T-helper 2 cell treated with Interferon-gamma antibody and Interleukin-4, amounts not matched to agents 5 μg/mL and 100 μg/mL, for 36 hours (primary cell): ENCODE measurements around the gene DNPH1.

Experiments
- DNase-seq: peaks from one replicate; pipeline ENCODE4 v3.0.0; 2021; ENCODE audit warnings: low spot score
- H3K27ac Mint-ChIP-seq: one replicate; pipeline ENCODE4 v1.8.0; 2021; ENCODE audit warnings: mild to moderate bottlenecking, mixed read lengths
- H3K27me3 Mint-ChIP-seq: one replicate; pipeline ENCODE4 v1.8.0; 2021; ENCODE audit warnings: low read depth, mixed read lengths
- H3K36me3 Mint-ChIP-seq: one replicate; pipeline ENCODE4 v1.8.0; 2021; ENCODE audit warnings: low read depth, mixed read lengths
- H3K4me1 Mint-ChIP-seq: one replicate; pipeline ENCODE4 v1.8.0; 2021; ENCODE audit warnings: low read depth, mixed read lengths
- H3K4me3 Mint-ChIP-seq: one replicate; pipeline ENCODE4 v1.8.0; 2022; ENCODE audit warnings: mild to moderate bottlenecking, moderate library complexity, mixed read lengths
- H3K9me3 Mint-ChIP-seq: one replicate; pipeline ENCODE4 v1.8.0; 2021; ENCODE audit warnings: mixed read lengths

The DNPH1 gene

GRCh38 chr6:43269273-43270007 is 40.2 kb upstream of the DNPH1 start:
- Mint-ChIP-seq H3K27me3 (peaks cover 50% of the 10 kb centered on the region), H3K9me3 (no peaks in the 10 kb centered on the region), H3K4me3 (peak overlapping the region; percentile 77), H3K4me1 (peaks cover 10% of the 10 kb centered on the region), H3K36me3 (no peaks in the 10 kb centered on the region), H3K27ac (no peak overlapping the region)
- peak; percentile 48 for DNase-seq

- no peaks in the 10 kb centered on the region for H3K36me3 Mint-ChIP-seq
- H3K27ac Mint-ChIP-seq: no peak overlapping the region
- DNase-seq: no peak
- H3K4me1 Mint-ChIP-seq: peaks cover 7% of the 10 kb centered on the region
- H3K27me3 Mint-ChIP-seq: peaks cover 44% of the 10 kb centered on the region
- no peaks in the 10 kb centered on the region for H3K9me3 Mint-ChIP-seq
- peak overlapping the region; percentile 77 for H3K4me3 Mint-ChIP-seq
These were observed 39.5 kb upstream of the DNPH1 start for GRCh38 chr6:43268782-43269272.

- Mint-ChIP-seq H3K27me3 (peaks cover 40% of the 10 kb centered on the region), H3K4me1 (peaks cover 5% of the 10 kb centered on the region), H3K9me3 (no peaks in the 10 kb centered on the region), H3K36me3 (no peaks in the 10 kb centered on the region), H3K27ac (no peak overlapping the region), H3K4me3 (no peak overlapping the region)
- DNase-seq: no peak
These were observed 39.0 kb upstream of the DNPH1 start for GRCh38 chr6:43268355-43268700.

- Mint-ChIP-seq H3K9me3 (no peaks in the 10 kb centered on the region), H3K4me3 (no peak overlapping the region), H3K27me3 (peaks cover 34% of the 10 kb centered on the region)
These were observed 38.5 kb upstream of the DNPH1 start for GRCh38 chr6:43267619-43268354.

GRCh38 chr6:43265564-43265963 is 36.3 kb upstream of the DNPH1 start:
- H3K27ac Mint-ChIP-seq: no peak overlapping the region
- H3K36me3 Mint-ChIP-seq: no peaks in the 10 kb centered on the region
- peaks cover 4% of the 10 kb centered on the region for H3K4me1 Mint-ChIP-seq
- H3K9me3 Mint-ChIP-seq: no peaks in the 10 kb centered on the region
- no peak overlapping the region for H3K4me3 Mint-ChIP-seq
- no peak for DNase-seq
- peaks cover 23% of the 10 kb centered on the region for H3K27me3 Mint-ChIP-seq

More at GRCh38 chr6:43267619-43268354, 38.5 kb upstream of the DNPH1 start:
- Mint-ChIP-seq H3K27ac (no peak overlapping the region), H3K4me1 (peaks cover 4% of the 10 kb centered on the region), H3K36me3 (no peaks in the 10 kb centered on the region)
- DNase-seq: no peak

GRCh38 chr6:43264599-43265145 is 35.4 kb upstream of the DNPH1 start:
- DNase-seq: no peak
- no peaks in the 10 kb centered on the region for H3K9me3 Mint-ChIP-seq
- peaks cover 4% of the 10 kb centered on the region for H3K4me1 Mint-ChIP-seq
- H3K27ac Mint-ChIP-seq: no peak overlapping the region
- peaks cover 18% of the 10 kb centered on the region for H3K27me3 Mint-ChIP-seq
- H3K36me3 Mint-ChIP-seq: no peaks in the 10 kb centered on the region
- H3K4me3 Mint-ChIP-seq: no peak overlapping the region

- Mint-ChIP-seq H3K4me3 (no peak overlapping the region), H3K9me3 (no peaks in the 10 kb centered on the region), H3K4me1 (no peaks in the 10 kb centered on the region), H3K36me3 (no peaks in the 10 kb centered on the region), H3K27ac (no peak overlapping the region), H3K27me3 (peaks cover 11% of the 10 kb centered on the region)
- peak; percentile 70 for DNase-seq
These were observed 34.3 kb upstream of the DNPH1 start for GRCh38 chr6:43263314-43264178.

GRCh38 chr6:43262780-43263313 is 33.6 kb upstream of the DNPH1 start:
- no peaks in the 10 kb centered on the region for H3K9me3 Mint-ChIP-seq
- no peaks in the 10 kb centered on the region for H3K4me1 Mint-ChIP-seq
- no peaks in the 10 kb centered on the region for H3K36me3 Mint-ChIP-seq
- no peak overlapping the region for H3K4me3 Mint-ChIP-seq
- no peak overlapping the region for H3K27ac Mint-ChIP-seq
- no peak for DNase-seq
- peaks cover 9% of the 10 kb centered on the region for H3K27me3 Mint-ChIP-seq

- peaks cover 3% of the 10 kb centered on the region for H3K4me1 Mint-ChIP-seq
- no peak overlapping the region for H3K27ac Mint-ChIP-seq
- no peaks in the 10 kb centered on the region for H3K9me3 Mint-ChIP-seq
- H3K4me3 Mint-ChIP-seq: no peak overlapping the region
- peaks cover 2% of the 10 kb centered on the region for H3K27me3 Mint-ChIP-seq
- H3K36me3 Mint-ChIP-seq: no peaks in the 10 kb centered on the region
- DNase-seq: no peak
These were observed 32.9 kb upstream of the DNPH1 start for GRCh38 chr6:43262000-43262779.

GRCh38 chr6:43261198-43261597 is 31.9 kb upstream of the DNPH1 start:
- Mint-ChIP-seq H3K36me3 (no peaks in the 10 kb centered on the region), H3K4me3 (no peak overlapping the region), H3K4me1 (peaks cover 5% of the 10 kb centered on the region), H3K27ac (no peak overlapping the region), H3K27me3 (no peaks in the 10 kb centered on the region), H3K9me3 (no peaks in the 10 kb centered on the region)
- no peak for DNase-seq

GRCh38 chr6:43260791-43261190 is 31.5 kb upstream of the DNPH1 start:
- no peaks in the 10 kb centered on the region for H3K36me3 Mint-ChIP-seq

GRCh38 chr6:43258807-43259686 is 29.8 kb upstream of the DNPH1 start:
- no peak overlapping the region for H3K27ac Mint-ChIP-seq
- no peak overlapping the region for H3K4me3 Mint-ChIP-seq
- no peak for DNase-seq
- no peaks in the 10 kb centered on the region for H3K36me3 Mint-ChIP-seq
- H3K4me1 Mint-ChIP-seq: peaks cover 5% of the 10 kb centered on the region
- no peaks in the 10 kb centered on the region for H3K27me3 Mint-ChIP-seq
- no peaks in the 10 kb centered on the region for H3K9me3 Mint-ChIP-seq

More at GRCh38 chr6:43260791-43261190, 31.5 kb upstream of the DNPH1 start:
- no peak overlapping the region for H3K4me3 Mint-ChIP-seq
- H3K4me1 Mint-ChIP-seq: peaks cover 5% of the 10 kb centered on the region
- no peak overlapping the region for H3K27ac Mint-ChIP-seq
- DNase-seq: no peak
- H3K9me3 Mint-ChIP-seq: no peaks in the 10 kb centered on the region
- no peaks in the 10 kb centered on the region for H3K27me3 Mint-ChIP-seq
